Measurements from ENCODE around the gene RIPK3. TPM values are rescaled to one million over a fixed set of nuclear protein-coding genes. Genes with fewer than 3 reads are reported as not detected.

RIPK3 gene
- total RNA-seq, 1 experiment from 2014 or later = 0.35 TPM

- Mint-ChIP-seq H3K27ac (no peak overlapping the region), H3K4me3 (no peak overlapping the region), H3K9me3 (no peaks in the 10 kb centered on the region)
Observed at GRCh38 chr14:24311837-24312615, 27.8 kb downstream of the RIPK3 start.

More at GRCh38 chr14:24311837-24312615, 27.8 kb downstream of the RIPK3 start:
- Histone ChIP-seq H3K23me2 (ENCODE audit: insufficient read length, low read depth, low read length, poor library complexity, severe bottlenecking) (no peaks in the 10 kb centered on the region), H4K5ac (ENCODE audit: insufficient read length, low read depth, low read length) (no peak overlapping the region), H3T11ph (ENCODE audit: low read length) (no peak overlapping the region), H3K4ac (ENCODE audit: low read depth, low read length) (no peak overlapping the region), H3K23ac (ENCODE audit: insufficient read length, low read depth, low read length) (no peak overlapping the region), H2BK15ac (ENCODE audit: low read depth, low read length) (no peak overlapping the region), H4K8ac (replicated peaks; ENCODE audit: insufficient read length, low read depth, low read length) (no peak overlapping the region), H2AK5ac (ENCODE audit: insufficient read length, low read length) (no peak overlapping the region), H3K79me2 (ENCODE audit: insufficient read depth, low read length) (no peaks in the 10 kb centered on the region), H2BK20ac (ENCODE audit: low read depth, low read length, poor library complexity, severe bottlenecking) (no peak overlapping the region), H3K27me3 (ENCODE audit: insufficient read depth, low read length) (no peaks in the 10 kb centered on the region), H3K56ac (ENCODE audit: insufficient read length, low read depth, low read length) (no peak overlapping the region), H4K91ac (ENCODE audit: insufficient read length, low read depth, low read length) (no peak overlapping the region), H2AFZ (ENCODE audit: low read length) (no peak overlapping the region), H3K79me1 (ENCODE audit: insufficient read depth, low read depth, low read length, poor library complexity, severe bottlenecking) (no peaks in the 10 kb centered on the region), H3K27ac (ENCODE audit: insufficient read length, low read depth, low read length) (no peak overlapping the region), H3K4me1 (ENCODE audit: insufficient read depth, low read length) (no peaks in the 10 kb centered on the region), H3K14ac (ENCODE audit: insufficient read depth, low read length) (no peak overlapping the region), H2BK12ac (ENCODE audit: insufficient read length, low read depth, low read length) (no peak overlapping the region), H3K9ac (ENCODE audit: extremely low read depth, insufficient read length, low read length) (no peak overlapping the region), H2BK120ac (ENCODE audit: low read depth, low read length, poor library complexity, severe bottlenecking) (no peak overlapping the region), H3K18ac (ENCODE audit: insufficient read length, low read depth, low read length) (no peak overlapping the region), H3K9me3 (ENCODE audit: control insufficient read depth, low read depth, low read length) (no peaks in the 10 kb centered on the region), H4K20me1 (ENCODE audit: control insufficient read depth, insufficient read depth, insufficient read length) (no peaks in the 10 kb centered on the region), H3K4me2 (ENCODE audit: insufficient read depth, insufficient read length, low read length) (no peak overlapping the region), H2BK5ac (ENCODE audit: insufficient read length, low read length) (no peak overlapping the region)
- TF ChIP-seq CTCF (conservative IDR thresholded peaks at IDR 0.05) = no peak
- peaks cover 3 to 29% (median 11%) of the 10 kb centered on the region in 3 experiments; a peak in 6 of 7 replicates for H3K36me3 Mint-ChIP-seq (ENCODE audit: insufficient read depth in 1 of 3, low read depth in 3 of 3)
- no CpG with 5 or more reads among the region's 1 CpG for WGBS (ENCODE audit: extremely low coverage, insufficient read length, low lambda C conversion rate)
- DNase-seq = no peak
- H3K4me1 Mint-ChIP-seq = peaks cover 5 to 6% of the 10 kb centered on the region in 2 experiments; a peak in 3 of 4 replicates
- H3K27me3 Mint-ChIP-seq (ENCODE audit: low read depth) = peaks cover 11% of the 10 kb centered on the region
